Pons (tissue), 1 donor: ENCODE data around the gene TSPOAP1.

ENCODE experiments used
- DNase-seq: peaks from one replicate; pipeline ENCODE4 v3.0.0-alpha.2; 2016; ENCODE audit warnings: low spot score

Gene TSPOAP1

GRCh38 chr17:58329035-58329809, 627 bp upstream of the TSPOAP1 start:
- DNase-seq, result peak; percentile 72

- no peak for DNase-seq
Measured at GRCh38 chr17:58327363-58328194, 1.0 kb downstream of the TSPOAP1 start.

- no peak for DNase-seq
Measured at GRCh38 chr17:58326609-58327362, 1.8 kb downstream of the TSPOAP1 start.

GRCh38 chr17:58325976-58326468, 2.6 kb downstream of the TSPOAP1 start:
- no peak for DNase-seq

- DNase-seq, result no peak
Measured at GRCh38 chr17:58325289-58325726, 3.3 kb downstream of the TSPOAP1 start.

- no peak for DNase-seq
Measured at GRCh38 chr17:58324409-58325288, 3.9 kb downstream of the TSPOAP1 start.

- DNase-seq, result no peak
Measured at GRCh38 chr17:58324056-58324408, 4.6 kb downstream of the TSPOAP1 start.

- no peak for DNase-seq
Measured at GRCh38 chr17:58323366-58324055, 5.1 kb downstream of the TSPOAP1 start.

- DNase-seq, result no peak
Measured at GRCh38 chr17:58322581-58323185, 5.9 kb downstream of the TSPOAP1 start.

GRCh38 chr17:58321571-58322525, 6.7 kb downstream of the TSPOAP1 start:
- no peak for DNase-seq

- no peak for DNase-seq
Measured at GRCh38 chr17:58320570-58321323, 7.8 kb downstream of the TSPOAP1 start.

- DNase-seq, result no peak
Measured at GRCh38 chr17:58320163-58320558, 8.4 kb downstream of the TSPOAP1 start.

- no peak for DNase-seq
Measured at GRCh38 chr17:58319173-58320162, 9.1 kb downstream of the TSPOAP1 start.

- DNase-seq, result no peak
Measured at GRCh38 chr17:58318627-58319172, 9.9 kb downstream of the TSPOAP1 start.

- no peak for DNase-seq
Measured at GRCh38 chr17:58318065-58318481, 10.5 kb downstream of the TSPOAP1 start.

GRCh38 chr17:58317421-58318064, 11.1 kb downstream of the TSPOAP1 start:
- DNase-seq, result no peak
